Cardiac muscle cell (in vitro differentiated cells and primary cell): Measurements from ENCODE around the gene MAN1B1. TPM values are rescaled to one million over a fixed set of nuclear protein-coding genes. Genes with fewer than 3 reads are reported as not detected.

ENCODE experiments used
- DNase-seq, 2 donors: peaks; one replicate each; pipeline versions ENCODE4 v3.0.0 to v3.0.0-alpha.2; 2010 to 2017; ENCODE audit warnings: low read depth in 1 of 2, low spot score in 1 of 2
- H3K27ac ChIP-seq: fragments of 200-600 bp; sonication (generic); 2 replicates; pipeline ENCODE4 v1.5.1; 2016
- H3K27me3 ChIP-seq: fragments of 200-600 bp; sonication (generic); 2 replicates; pipeline ENCODE4 v1.6.0; 2016; ENCODE audit warnings: control low read depth
- H3K36me3 ChIP-seq: fragments of 200-600 bp; sonication (generic); 2 replicates; pipeline ENCODE4 v1.5.1; 2016; ENCODE audit warnings: control low read depth
- H3K4me1 ChIP-seq: fragments of 200-600 bp; sonication (generic); 2 replicates; pipeline ENCODE4 v1.8.1; 2017; ENCODE audit warnings: low read depth, mild to moderate bottlenecking, mixed run types
- H3K4me3 ChIP-seq: fragments of 200-600 bp; sonication (generic); 2 replicates; pipeline ENCODE4 v1.5.1; 2016; ENCODE audit warnings: mild to moderate bottlenecking
- H3K9me3 ChIP-seq: fragments of 200-600 bp; sonication (generic); 2 replicates; pipeline ENCODE4 v1.5.1; 2017; ENCODE audit warnings: low read depth, mild to moderate bottlenecking, control low read depth
- CTCF ChIP-seq: IDR thresholded peaks from 2 replicates; pipeline ENCODE4 v1.5.1; 2012; ENCODE audit warnings: low read depth, mild to moderate bottlenecking, low read length
- polyA plus RNA-seq: library from polyadenylated mRNA; unstranded; fragments of >200 nt; fragmentation: Nextera tagmentation; extraction: Ambion mirVana; gene quantifications from 2 replicates; pipeline ENCODE4 v1.2.1, GENCODE V29; 2016
- total RNA-seq: library from RNA; depleted of rRNA; stranded (reverse); fragments of >200 nt; gene quantifications from 2 replicates; pipeline ENCODE4 v1.2.3, GENCODE V29; 2016

Gene MAN1B1
- total and polyA plus RNA-seq, 2 experiments from 2014 or later: 67.6 to 73.3 TPM

- Histone ChIP-seq H3K36me3 (no peaks in the 10 kb centered on the region), H3K4me1 (no peaks in the 10 kb centered on the region), H3K9me3 (no peaks in the 10 kb centered on the region), H3K4me3 (no peak overlapping the region), H3K27ac (no peak overlapping the region), H3K27me3 (peaks cover 65% of the 10 kb centered on the region)
- DNase-seq: no peak
- TF ChIP-seq CTCF: no peak
These were observed 61.0 kb downstream of the MAN1B1 start for GRCh38 chr9:137147793-137148160.

GRCh38 chr9:137148242-137148641 is 61.5 kb downstream of the MAN1B1 start:
- H3K27ac ChIP-seq: no peak overlapping the region
- no peak for TF ChIP-seq CTCF
- H3K36me3 ChIP-seq: no peaks in the 10 kb centered on the region
- no peaks in the 10 kb centered on the region for H3K9me3 ChIP-seq
- no peak overlapping the region for H3K4me3 ChIP-seq
- H3K27me3 ChIP-seq: peaks cover 61% of the 10 kb centered on the region
- H3K4me1 ChIP-seq: no peaks in the 10 kb centered on the region
- no peak for DNase-seq

GRCh38 chr9:137148661-137149060 is 61.9 kb downstream of the MAN1B1 start:
- H3K27me3 ChIP-seq: peaks cover 56% of the 10 kb centered on the region
- DNase-seq: no peak
- no peak for TF ChIP-seq CTCF
- no peak overlapping the region for H3K4me3 ChIP-seq
- H3K4me1 ChIP-seq: no peaks in the 10 kb centered on the region
- H3K27ac ChIP-seq: no peak overlapping the region
- no peaks in the 10 kb centered on the region for H3K9me3 ChIP-seq
- no peaks in the 10 kb centered on the region for H3K36me3 ChIP-seq

GRCh38 chr9:137149363-137149762 is 62.6 kb downstream of the MAN1B1 start:
- no peaks in the 10 kb centered on the region for H3K36me3 ChIP-seq
- no peaks in the 10 kb centered on the region for H3K9me3 ChIP-seq
- H3K27me3 ChIP-seq: peaks cover 50% of the 10 kb centered on the region
- H3K4me3 ChIP-seq: no peak overlapping the region
- no peak for DNase-seq
- H3K27ac ChIP-seq: no peak overlapping the region
- no peak for TF ChIP-seq CTCF
- no peaks in the 10 kb centered on the region for H3K4me1 ChIP-seq

GRCh38 chr9:137149942-137150616 is 63.3 kb downstream of the MAN1B1 start:
- Histone ChIP-seq H3K27me3 (peaks cover 55% of the 10 kb centered on the region), H3K36me3 (no peaks in the 10 kb centered on the region), H3K4me1 (no peaks in the 10 kb centered on the region), H3K9me3 (no peaks in the 10 kb centered on the region), H3K27ac (no peak overlapping the region), H3K4me3 (no peak overlapping the region)
- DNase-seq: no peak
- no peak for TF ChIP-seq CTCF
